Inferior parietal cortex (tissue), 1 donor: ENCODE results near the gene CORO1A.
"Not testable (repeated sequence)": the region's sequence is repeated elsewhere in the genome, so short reads cannot be mapped to it uniquely, and the experiment has no call there.

Source experiments
- DNase-seq: peaks from one replicate; pipeline ENCODE4 v3.0.0-alpha.2; 2016; ENCODE audit errors: extremely low spot score

CORO1A gene

GRCh38 chr16:30170145-30170544 lies 13.3 kb upstream of the CORO1A start:
- not testable (repeated sequence) for DNase-seq

GRCh38 chr16:30173054-30173453 lies 10.3 kb upstream of the CORO1A start:
- no peak for DNase-seq

- not testable (repeated sequence) for DNase-seq
Observed at GRCh38 chr16:30176876-30177275, 6.5 kb upstream of the CORO1A start.

- DNase-seq, result no peak
Observed at GRCh38 chr16:30179195-30179594, 4.2 kb upstream of the CORO1A start.

- no peak for DNase-seq
Observed at GRCh38 chr16:30179931-30180330, 3.5 kb upstream of the CORO1A start.

GRCh38 chr16:30180741-30181140 lies 2.7 kb upstream of the CORO1A start:
- DNase-seq, result no peak

GRCh38 chr16:30184096-30184890 lies 891 bp downstream of the CORO1A start:
- DNase-seq, result no peak

GRCh38 chr16:30184891-30185682 lies 1.7 kb downstream of the CORO1A start:
- DNase-seq, result no peak

- no peak for DNase-seq
Observed at GRCh38 chr16:30185683-30186421, 2.5 kb downstream of the CORO1A start.

- DNase-seq, result no peak
Observed at GRCh38 chr16:30186444-30186781, 3.0 kb downstream of the CORO1A start.

- DNase-seq, result no peak
Observed at GRCh38 chr16:30186782-30187555, 3.6 kb downstream of the CORO1A start.

GRCh38 chr16:30187556-30187865 lies 4.1 kb downstream of the CORO1A start:
- no peak for DNase-seq

- no peak for DNase-seq
Observed at GRCh38 chr16:30187971-30188561, 4.7 kb downstream of the CORO1A start.

GRCh38 chr16:30191158-30191557 lies 7.8 kb downstream of the CORO1A start:
- DNase-seq, result not testable (repeated sequence)

- not testable (repeated sequence) for DNase-seq
Observed at GRCh38 chr16:30193098-30193497, 9.7 kb downstream of the CORO1A start.

- not testable (repeated sequence) for DNase-seq
Observed at GRCh38 chr16:30193615-30194014, 10.2 kb downstream of the CORO1A start, which contains the start of the genes BOLA2B and SLX1A. BOLA2B (minus strand) TSS chr16:30193666; CDS start chr16:30193595, 71 bp downstream. SLX1A (plus strand) TSS chr16:30193875; CDS start chr16:30194085, 210 bp downstream.

GRCh38 chr16:30194172-30194925 lies 10.9 kb downstream of the CORO1A start:
- not testable (repeated sequence) for DNase-seq

GRCh38 chr16:30197001-30197400 lies 13.6 kb downstream of the CORO1A start:
- DNase-seq, result not testable (repeated sequence)

- not testable (repeated sequence) for DNase-seq
Observed at GRCh38 chr16:30199049-30199448, 15.6 kb downstream of the CORO1A start, which contains the start of gene SULT1A3. SULT1A3 (plus strand) TSS chr16:30199255; CDS start chr16:30200729, 1,474 bp downstream.
